ENCODE data around the gene RFESD.

The RFESD gene

GRCh38 chr5:95646569-95647431 is at the start of gene RFESD:
RFESD (plus strand) TSS chr5:95646777; CDS start chr5:95652272, 5,495 bp downstream.
- TF ChIP-seq CTCF (IDR thresholded peaks at IDR 0.05; ENCODE audit: insufficient read depth, low read depth, low read length, missing control alignments) = no peak
- DNase-seq (ENCODE audit: low read depth) = peak; percentile 98
- peak within 1 kb of the TSS; percentile 65 for H3K4me3 ChIP-seq (ENCODE audit: low read depth, low read length)

GRCh38 chr5:95599252-95599651 is 47.3 kb upstream of the RFESD start:
- no peak for TF ChIP-seq CTCF (IDR thresholded peaks at IDR 0.05; ENCODE audit: insufficient read depth, low read depth, low read length, missing control alignments)
- H3K4me3 ChIP-seq (ENCODE audit: low read depth, low read length) = no peak overlapping the region
- DNase-seq (ENCODE audit: low read depth) = no peak

- no peak for DNase-seq (ENCODE audit: low read depth)
- TF ChIP-seq CTCF (IDR thresholded peaks at IDR 0.05; ENCODE audit: insufficient read depth, low read depth, low read length, missing control alignments) = no peak
- H3K4me3 ChIP-seq (ENCODE audit: low read depth, low read length) = no peak overlapping the region
These were observed 46.0 kb upstream of the RFESD start for GRCh38 chr5:95600557-95600956.

- no peak for DNase-seq (ENCODE audit: low read depth)
These were observed 40.8 kb upstream of the RFESD start for GRCh38 chr5:95605786-95606185.

GRCh38 chr5:95606419-95606818 is 40.2 kb upstream of the RFESD start:
- TF ChIP-seq CTCF (IDR thresholded peaks at IDR 0.05; ENCODE audit: insufficient read depth, low read depth, low read length, missing control alignments) = no peak
- no peak for DNase-seq (ENCODE audit: low read depth)
- no peak overlapping the region for H3K4me3 ChIP-seq (ENCODE audit: low read depth, low read length)

More at GRCh38 chr5:95605786-95606185, 40.8 kb upstream of the RFESD start:
- no peak overlapping the region for H3K4me3 ChIP-seq (ENCODE audit: low read depth, low read length)
- no peak for TF ChIP-seq CTCF (IDR thresholded peaks at IDR 0.05; ENCODE audit: insufficient read depth, low read depth, low read length, missing control alignments)

- TF ChIP-seq CTCF (IDR thresholded peaks at IDR 0.05; ENCODE audit: insufficient read depth, low read depth, low read length, missing control alignments) = no peak
- DNase-seq (ENCODE audit: low read depth) = no peak
- H3K4me3 ChIP-seq (ENCODE audit: low read depth, low read length) = no peak overlapping the region
These were observed 36.9 kb upstream of the RFESD start for GRCh38 chr5:95609711-95610110.
